Stimulated activated CD4-positive, alpha-beta T cell treated with anti-CD3 and anti-CD28 coated beads, Interleukin-2, amount 100 ng/mL, for 48 hours (primary cell): ENCODE data around the gene TSSK2.
A peak's percentile ranks its signal among the peaks of the same experiment; 100 is the strongest.
"Not testable (repeated sequence)": the region's sequence is repeated elsewhere in the genome, so short reads cannot be mapped to it uniquely, and the experiment has no call there.

Experiments
- DNase-seq, 2 donors: peaks; one replicate each; pipeline ENCODE4 v3.0.0-alpha.2; 2020

Gene TSSK2

GRCh38 chr22:19146215-19146968 is 15.3 kb downstream of the TSSK2 start:
- no peak for DNase-seq

GRCh38 chr22:19147195-19147780 is 16.2 kb downstream of the TSSK2 start:
- no peak for DNase-seq

- DNase-seq, result no peak
Measured at GRCh38 chr22:19148417-19149046, 17.4 kb downstream of the TSSK2 start.

- peak in 1 of 2 donors; percentile 18 for DNase-seq
Measured at GRCh38 chr22:19149047-19149883, 18.2 kb downstream of the TSSK2 start.

- no peak for DNase-seq
Measured at GRCh38 chr22:19149991-19150390, 18.9 kb downstream of the TSSK2 start, which contains the start of gene GSC2. TSS of gene GSC2 (minus strand) at chr22:19150292. CDS start at chr22:19150283, 9 bp downstream.

- no peak for DNase-seq
Measured at GRCh38 chr22:19150482-19151328, 19.6 kb downstream of the TSSK2 start.

- DNase-seq, result no peak
Measured at GRCh38 chr22:19151329-19152191, 20.5 kb downstream of the TSSK2 start.

GRCh38 chr22:19152942-19153883 is 22.1 kb downstream of the TSSK2 start:
- no peak for DNase-seq

GRCh38 chr22:19156109-19156508 is 25.0 kb downstream of the TSSK2 start:
- not testable (repeated sequence) for DNase-seq

- DNase-seq, result not testable (repeated sequence)
Measured at GRCh38 chr22:19158649-19159048, 27.5 kb downstream of the TSSK2 start.

- DNase-seq, result no peak
Measured at GRCh38 chr22:19164425-19164824, 33.3 kb downstream of the TSSK2 start.

- no peak for DNase-seq
Measured at GRCh38 chr22:19166421-19166820, 35.3 kb downstream of the TSSK2 start.

- no peak for DNase-seq
Measured at GRCh38 chr22:19167106-19167869, 36.2 kb downstream of the TSSK2 start.

- DNase-seq, result no peak
Measured at GRCh38 chr22:19168088-19168890, 37.2 kb downstream of the TSSK2 start.

GRCh38 chr22:19169002-19169946 is 38.2 kb downstream of the TSSK2 start:
- DNase-seq, result no peak

GRCh38 chr22:19169947-19170318 is 38.8 kb downstream of the TSSK2 start:
- DNase-seq, result no peak
